Measurements from ENCODE around the gene AQP10. TPM values are rescaled to one million over a fixed set of nuclear protein-coding genes. Genes with fewer than 3 reads are reported as not detected.

The AQP10 gene
- total RNA-seq, 1 donor from 2014 or later = 0.64 TPM

- ATAC-seq (no peak), DNase-seq (no peak)
- H3K4me3 ChIP-seq = no peak overlapping the region
- H3K27me3 ChIP-seq = no peaks in the 10 kb centered on the region
- H3K9me3 ChIP-seq = no peaks in the 10 kb centered on the region
- intact Hi-C loops (cut with DNase I) = no loop called here
- no peak overlapping the region for H3K27ac ChIP-seq
- no peak for TF ChIP-seq CTCF (IDR thresholded peaks at IDR 0.05)
- H3K36me3 ChIP-seq = no peaks in the 10 kb centered on the region
- no peaks in the 10 kb centered on the region for H3K4me1 ChIP-seq
Observed at GRCh38 chr1:154288661-154289060, 32.2 kb upstream of the AQP10 start.

GRCh38 chr1:154290921-154291320 is 30.0 kb upstream of the AQP10 start:
- Histone ChIP-seq H3K27me3 (no peaks in the 10 kb centered on the region), H3K9me3 (peaks cover 12% of the 10 kb centered on the region), H3K27ac (no peak overlapping the region), H3K4me1 (no peaks in the 10 kb centered on the region), H3K4me3 (no peak overlapping the region), H3K36me3 (no peaks in the 10 kb centered on the region)
- TF ChIP-seq CTCF (IDR thresholded peaks at IDR 0.05) = no peak
- intact Hi-C loops (cut with DNase I) = no loop called here
- DNase-seq (no peak), ATAC-seq (no peak)

- no peak for TF ChIP-seq CTCF (IDR thresholded peaks at IDR 0.05)
- Histone ChIP-seq H3K36me3 (no peaks in the 10 kb centered on the region), H3K9me3 (peaks cover 15% of the 10 kb centered on the region), H3K4me1 (no peaks in the 10 kb centered on the region), H3K4me3 (no peak overlapping the region), H3K27me3 (no peaks in the 10 kb centered on the region), H3K27ac (no peak overlapping the region)
- ATAC-seq (no peak), DNase-seq (no peak)
- intact Hi-C loops (cut with DNase I) = no loop called here
Observed at GRCh38 chr1:154295408-154296235, 25.3 kb upstream of the AQP10 start.

- ATAC-seq = no peak
- intact Hi-C loops (cut with DNase I) = no loop called here
- H3K36me3 ChIP-seq = no peaks in the 10 kb centered on the region
- H3K27ac ChIP-seq = no peak overlapping the region
- DNase-seq = no peak
- no peaks in the 10 kb centered on the region for H3K4me1 ChIP-seq
- no peak overlapping the region for H3K4me3 ChIP-seq
- no peak for TF ChIP-seq CTCF (IDR thresholded peaks at IDR 0.05)
- H3K9me3 ChIP-seq = no peaks in the 10 kb centered on the region
- H3K27me3 ChIP-seq = no peaks in the 10 kb centered on the region
Observed at GRCh38 chr1:154301582-154301981, 19.3 kb upstream of the AQP10 start.

- H3K4me3 ChIP-seq = no peak overlapping the region
- no peaks in the 10 kb centered on the region for H3K27me3 ChIP-seq
- no peak overlapping the region for H3K27ac ChIP-seq
- TF ChIP-seq CTCF (IDR thresholded peaks at IDR 0.05) = no peak
- no peaks in the 10 kb centered on the region for H3K9me3 ChIP-seq
- DNase-seq = peak; percentile 17
- ATAC-seq = no peak
- intact Hi-C loops (cut with DNase I) = no loop called here
- H3K4me1 ChIP-seq = no peaks in the 10 kb centered on the region
- H3K36me3 ChIP-seq = no peaks in the 10 kb centered on the region
Observed at GRCh38 chr1:154304664-154305337, 16.1 kb upstream of the AQP10 start.

Data from upper lobe of right lung (tissue), 1 donor.